SK-N-SH (cell line): ENCODE data around the gene PDLIM5. TPM values are rescaled to one million over a fixed set of nuclear protein-coding genes. Genes with fewer than 3 reads are reported as not detected.

Source experiments
- CTCF ChIA-PET: fragments of 300-600, 350-600 bp; formaldehyde crosslinking; extraction: SDS; loops from one replicate; lab custom pipeline; 2021; lab: Yijun Ruan, JAX
- POLR2A ChIA-PET: fragments of 350-600 bp; sonication (Branson Sonifier 250); formaldehyde crosslinking; extraction: SDS; loops from one replicate; lab custom pipeline; 2020; ENCODE audit warnings: antibody characterized with exemption, inconsistent platforms; lab: Yijun Ruan, JAX
- DNase-seq: peaks from one replicate; pipeline ENCODE4 v3.0.0; 2012
- H2AFZ ChIP-seq: fragments of 200-600 bp; sonication (generic); 2 replicates; pipeline ENCODE4 v1.8.1; 2016; ENCODE audit warnings: antibody characterized with exemption, mild to moderate bottlenecking, low read depth
- H3F3A ChIP-seq: fragments of 200-600 bp; sonication (generic); replicated peaks from 2 replicates; pipeline ENCODE3; 2016; ENCODE audit warnings: antibody characterized with exemption, mild to moderate bottlenecking; ENCODE audit not compliant: insufficient read depth
- H3K27ac ChIP-seq, 2 experiments: fragments of 200-500 bp in 1 of 2; fragments of 200-600 bp in 1 of 2; sonication (Bioruptor generic) in 1 of 2; sonication (generic), shearing (Covaris generic) in 1 of 2; 2 replicates each; pipeline versions ENCODE4 v1.5.1 to v1.6.1; 2014 to 2016; ENCODE audit warnings: low read depth in 2 of 2, inconsistent platforms in 1 of 2, low read length in 1 of 2, mild to moderate bottlenecking in 1 of 2, mixed read lengths in 1 of 2
- H3K27me3 ChIP-seq: fragments of 200-600 bp; sonication (generic), shearing (Covaris generic); 2 replicates; pipeline ENCODE4 v1.6.1; 2016; ENCODE audit warnings: mixed run types; ENCODE audit not compliant: insufficient read depth
- H3K36me3 ChIP-seq, 2 experiments: fragments of 200-500 bp in 1 of 2; fragments of 200-600 bp in 1 of 2; sonication (Bioruptor generic) in 1 of 2; sonication (generic) in 1 of 2; replicated peaks in 1 of 2; 2 replicates each; pipeline versions ENCODE3 to v1.5.1; 2014 to 2016; ENCODE audit warnings: low read length in 1 of 2, mild to moderate bottlenecking in 1 of 2; ENCODE audit not compliant: insufficient read depth in 2 of 2, control insufficient read depth in 1 of 2
- H3K4me1 ChIP-seq, 2 experiments: fragments of 200-500 bp in 1 of 2; fragments of 200-600 bp in 1 of 2; sonication (Bioruptor generic) in 1 of 2; sonication (generic), shearing (Covaris generic) in 1 of 2; 2 replicates each; pipeline versions ENCODE4 v1.5.1 to v1.6.1; 2014 to 2016; ENCODE audit warnings: low read depth in 1 of 2, low read length in 1 of 2, mixed run types in 1 of 2; ENCODE audit not compliant: insufficient read depth in 2 of 2, control insufficient read depth in 1 of 2
- H3K4me2 ChIP-seq: fragments of 200-600 bp; sonication (generic), shearing (Covaris generic); 2 replicates; pipeline ENCODE4 v1.6.1; 2017; ENCODE audit warnings: mixed run types
- H3K4me3 ChIP-seq, 2 experiments: fragments of 200-500 bp in 1 of 2; fragments of 200-600 bp in 1 of 2; sonication (Bioruptor generic) in 1 of 2; sonication (generic), shearing (Covaris generic) in 1 of 2; 2 replicates each; pipeline versions ENCODE4 v1.5.1 to v1.8.1; 2014 to 2016; ENCODE audit warnings: low read depth in 2 of 2, inconsistent platforms in 1 of 2, low read length in 1 of 2, mild to moderate bottlenecking in 1 of 2, mixed read lengths in 1 of 2, moderate library complexity in 1 of 2
- H3K79me2 ChIP-seq: fragments of 200-600 bp; sonication (generic); 2 replicates; pipeline ENCODE4 v1.8.1; 2017; ENCODE audit warnings: mild to moderate bottlenecking; ENCODE audit not compliant: insufficient read depth
- H3K9ac ChIP-seq: fragments of 200-600 bp; sonication (generic); 2 replicates; pipeline ENCODE4 v1.6.1; 2017; ENCODE audit warnings: mixed run types
- H3K9me2 ChIP-seq: fragments of 200-600 bp; sonication (generic); 2 replicates; pipeline ENCODE4 v1.6.1; 2017; ENCODE audit warnings: mixed run types
- H3K9me3 ChIP-seq: fragments of 200-600 bp; sonication (generic); 2 replicates; pipeline ENCODE4 v1.6.1; 2017; ENCODE audit warnings: mixed run types, mild to moderate bottlenecking, moderate library complexity
- H4K20me1 ChIP-seq: fragments of 200-600 bp; sonication (generic); 2 replicates; pipeline ENCODE4 v1.6.1; 2017; ENCODE audit warnings: mild to moderate bottlenecking, mixed run types; ENCODE audit not compliant: insufficient read depth
- CHD2 ChIP-seq: fragments of 150-350 bp; IDR thresholded peaks from 2 replicates; pipeline ENCODE4 v1.6.1; 2018; ENCODE audit warnings: low read length; ENCODE audit not compliant: partially characterized antibody
- EZH2phosphoT487 ChIP-seq: fragments of 200-600 bp; sonication (generic); IDR thresholded peaks from 2 replicates; pipeline ENCODE4 v1.6.1; 2017; ENCODE audit warnings: low read depth, mixed run types, mild to moderate bottlenecking, antibody characterized with exemption, moderate library complexity, borderline replicate concordance
- FOXJ3 ChIP-seq: sonication (generic); formaldehyde crosslinking; IDR thresholded peaks from 2 replicates; pipeline ENCODE4 v1.5.1; 2020; ENCODE audit warnings: mild to moderate bottlenecking, missing genetic modification reagents
- FOXM1 ChIP-seq: IDR thresholded peaks from 2 replicates; pipeline ENCODE4 v1.4.0; 2012; ENCODE audit warnings: low read depth, mild to moderate bottlenecking
- GABPA ChIP-seq: IDR thresholded peaks from 2 replicates; pipeline ENCODE4 v1.4.0; 2012; ENCODE audit warnings: low read depth, mild to moderate bottlenecking
- MXI1 ChIP-seq: IDR thresholded peaks from 2 replicates; pipeline ENCODE4 v1.6.1; 2012; ENCODE audit warnings: mild to moderate bottlenecking, low read depth, low read length, improper control_type of control experiment
- NFIC ChIP-seq: IDR thresholded peaks from 2 replicates; pipeline ENCODE4 v1.4.0; 2012; ENCODE audit warnings: borderline replicate concordance
- NRF1 ChIP-seq: IDR thresholded peaks from 2 replicates; pipeline ENCODE4 v1.6.1; 2012; ENCODE audit warnings: low read depth, mild to moderate bottlenecking, low read length
- RAD21 ChIP-seq: IDR thresholded peaks from 2 replicates; pipeline ENCODE4 v1.6.1; 2012; ENCODE audit warnings: mild to moderate bottlenecking, low read length
- SIN3A ChIP-seq: IDR thresholded peaks from 2 replicates; pipeline ENCODE4 v1.6.1; 2012; ENCODE audit warnings: low read depth, mild to moderate bottlenecking, low read length, moderate library complexity, borderline replicate concordance
- SMC3 ChIP-seq: IDR thresholded peaks from 2 replicates; pipeline ENCODE4 v1.6.1; 2012; ENCODE audit warnings: low read depth, low read length, improper control_type of control experiment
- TAF1 ChIP-seq: IDR thresholded peaks from 2 replicates; pipeline ENCODE4 v1.6.1; 2012; ENCODE audit warnings: low read depth, mild to moderate bottlenecking, low read length, moderate library complexity, borderline replicate concordance
- YY1 ChIP-seq: IDR thresholded peaks from 2 replicates; pipeline ENCODE4 v1.4.0; 2012; ENCODE audit warnings: low read depth, mild to moderate bottlenecking
- WGBS: methylation state at CpG from one replicate; pipeline ENCODE4 v1.1.6; 2017; ENCODE audit warnings: low lambda C conversion rate; 5-methylcytosine and 5-hydroxymethylcytosine counted together
- polyA plus RNA-seq, 3 experiments: library from polyadenylated mRNA; depleted of rRNA; stranded (reverse); fragments of >200 nt; gene quantifications; 2 replicates each; pipeline ENCODE4 v1.2.3, GENCODE V29; 2012
- TF ChIP-seq, protein P1 (sequence below): fragments of 200-600 bp; sonication (generic); IDR thresholded peaks from 2 replicates; pipeline ENCODE4 v1.6.1; 2017; ENCODE audit warnings: antibody characterized with exemption, mild to moderate bottlenecking, moderate library complexity
- TF ChIP-seq, protein P2 (sequence below): IDR thresholded peaks from 2 replicates; pipeline ENCODE4 v1.6.1; 2012; ENCODE audit warnings: mild to moderate bottlenecking, low read depth, low read length, moderate library complexity
- TF ChIP-seq, protein P3 (sequence below): IDR thresholded peaks from 2 replicates; pipeline ENCODE4; 2012

Gene PDLIM5
- polyA plus RNA-seq, 1 of the 3 experiments (the other 2 are of a cell fraction), result 36.7 TPM

DNA sequence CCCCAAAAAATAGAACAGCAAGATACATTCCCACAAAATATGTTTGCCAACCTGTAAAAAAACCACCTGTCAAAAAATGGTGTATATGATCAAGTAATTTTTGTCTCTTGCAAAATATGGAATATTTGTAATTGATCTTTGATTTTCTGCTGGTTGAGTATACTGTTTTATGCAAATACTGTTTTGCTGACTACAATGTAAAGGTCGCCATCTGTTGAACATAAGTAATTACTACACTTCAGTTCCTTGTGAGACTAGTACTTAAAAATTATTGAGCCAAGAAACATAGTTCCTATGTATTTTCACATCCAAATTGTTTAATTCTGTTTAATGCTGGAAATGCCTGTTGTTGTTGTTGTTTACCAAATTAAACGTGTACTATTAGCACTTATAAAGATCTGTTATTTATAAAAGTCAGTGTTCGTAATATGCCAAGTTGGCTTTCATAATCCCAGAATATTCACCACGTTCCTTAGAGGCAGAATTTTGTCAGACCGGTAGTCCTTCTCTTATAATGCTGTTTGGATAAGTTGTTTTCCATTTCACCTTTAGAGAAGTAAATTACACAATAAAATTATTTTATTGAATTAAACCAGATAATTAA lies 144.2 kb downstream of the PDLIM5 start:
- DNase-seq, result peak; percentile 42
- H4K20me1 ChIP-seq, result no peaks in the 10 kb centered on the region
- peaks cover 13% of the 10 kb centered on the region for H3K79me2 ChIP-seq
- H3K36me3 ChIP-seq, result peaks cover 0 to 54% of the 10 kb centered on the region in 2 experiments
- CTCF ChIA-PET, result interaction anchor here (0.6 to 1.6 kb wide), 7 partner anchors 18 to 291 kb away, joined by 3 to 13 read pairs (median 3); no protein-coding TSS in a partner anchor
- no peak overlapping the region for H3K4me2 ChIP-seq
- POLR2A ChIA-PET, result no interaction called here
- H2AFZ ChIP-seq, result no peak overlapping the region
- H3K9ac ChIP-seq, result no peak overlapping the region
- no peak overlapping the region for H3K27ac ChIP-seq
- 59% methylated on average over 5 of the region's 5 CpGs for WGBS
- H3K9me3 ChIP-seq, result no peaks in the 10 kb centered on the region
- TF ChIP-seq FOXM1 (no peak), MXI1 (no peak), NFIC (no peak), RAD21 (peak; percentile 92), YY1 (no peak), SMC3 (peak; percentile 79)
- TF ChIP-seq, protein P1, sequence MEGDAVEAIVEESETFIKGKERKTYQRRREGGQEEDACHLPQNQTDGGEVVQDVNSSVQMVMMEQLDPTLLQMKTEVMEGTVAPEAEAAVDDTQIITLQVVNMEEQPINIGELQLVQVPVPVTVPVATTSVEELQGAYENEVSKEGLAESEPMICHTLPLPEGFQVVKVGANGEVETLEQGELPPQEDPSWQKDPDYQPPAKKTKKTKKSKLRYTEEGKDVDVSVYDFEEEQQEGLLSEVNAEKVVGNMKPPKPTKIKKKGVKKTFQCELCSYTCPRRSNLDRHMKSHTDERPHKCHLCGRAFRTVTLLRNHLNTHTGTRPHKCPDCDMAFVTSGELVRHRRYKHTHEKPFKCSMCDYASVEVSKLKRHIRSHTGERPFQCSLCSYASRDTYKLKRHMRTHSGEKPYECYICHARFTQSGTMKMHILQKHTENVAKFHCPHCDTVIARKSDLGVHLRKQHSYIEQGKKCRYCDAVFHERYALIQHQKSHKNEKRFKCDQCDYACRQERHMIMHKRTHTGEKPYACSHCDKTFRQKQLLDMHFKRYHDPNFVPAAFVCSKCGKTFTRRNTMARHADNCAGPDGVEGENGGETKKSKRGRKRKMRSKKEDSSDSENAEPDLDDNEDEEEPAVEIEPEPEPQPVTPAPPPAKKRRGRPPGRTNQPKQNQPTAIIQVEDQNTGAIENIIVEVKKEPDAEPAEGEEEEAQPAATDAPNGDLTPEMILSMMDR, result peak; percentile 81
- TF ChIP-seq, all 33 proteins: peak for 3
- Histone ChIP-seq H3K9me2 (no peaks in the 10 kb centered on the region), H3K4me3 (no peak overlapping the region), H3K27me3 (no peaks in the 10 kb centered on the region), H3F3A (peaks cover 13% of the 10 kb centered on the region), H3K4me1 (peaks cover 0 to 10% of the 10 kb centered on the region in 2 experiments; a peak in 1 of 4 replicates)

DNA sequence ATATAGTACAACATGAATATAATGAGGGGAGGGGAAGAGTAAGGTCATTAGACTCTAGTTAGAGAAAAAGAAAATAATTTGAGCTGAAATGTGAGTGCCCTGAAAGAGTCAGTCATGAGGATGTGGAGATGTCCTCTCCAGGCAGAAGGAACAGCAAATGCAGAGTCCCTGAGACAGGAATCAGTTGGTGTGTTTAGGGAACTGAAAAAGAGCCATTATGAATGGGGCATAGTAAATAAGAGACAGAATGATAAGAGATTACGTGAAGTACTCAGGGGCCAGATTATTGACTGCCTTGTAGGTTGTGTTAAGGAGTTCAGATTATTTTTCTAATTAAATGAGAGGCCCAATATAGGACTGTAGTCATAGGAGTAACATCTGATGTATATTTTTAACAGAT lies 147.0 kb downstream of the PDLIM5 start:
- Histone ChIP-seq H3K4me2 (no peak overlapping the region), H3K4me3 (no peak overlapping the region), H4K20me1 (peaks cover 3% of the 10 kb centered on the region; the same call in 1 of the 2 replicates), H3K9me2 (no peaks in the 10 kb centered on the region), H2AFZ (no peak overlapping the region), H3K9me3 (no peaks in the 10 kb centered on the region), H3K9ac (no peak overlapping the region), H3K4me1 (peaks cover 5 to 14% of the 10 kb centered on the region in 2 experiments; a peak in 2 of 4 replicates), H3F3A (peaks cover 30% of the 10 kb centered on the region), H3K27me3 (no peaks in the 10 kb centered on the region), H3K36me3 (peaks cover 0 to 34% of the 10 kb centered on the region in 2 experiments), H3K79me2 (peaks cover 12% of the 10 kb centered on the region), H3K27ac (no peak overlapping the region)
- 100% methylated on average over 1 of the region's 1 CpG for WGBS
- ChIA-PET POLR2A (no interaction called here), CTCF (interaction anchor here (0.6 to 1.8 kb wide), 3 partner anchors 192 to 294 kb away, joined by 3 to 5 read pairs (median 4); no protein-coding TSS in a partner anchor)
- DNase-seq, result no peak
- TF ChIP-seq, protein P2, sequence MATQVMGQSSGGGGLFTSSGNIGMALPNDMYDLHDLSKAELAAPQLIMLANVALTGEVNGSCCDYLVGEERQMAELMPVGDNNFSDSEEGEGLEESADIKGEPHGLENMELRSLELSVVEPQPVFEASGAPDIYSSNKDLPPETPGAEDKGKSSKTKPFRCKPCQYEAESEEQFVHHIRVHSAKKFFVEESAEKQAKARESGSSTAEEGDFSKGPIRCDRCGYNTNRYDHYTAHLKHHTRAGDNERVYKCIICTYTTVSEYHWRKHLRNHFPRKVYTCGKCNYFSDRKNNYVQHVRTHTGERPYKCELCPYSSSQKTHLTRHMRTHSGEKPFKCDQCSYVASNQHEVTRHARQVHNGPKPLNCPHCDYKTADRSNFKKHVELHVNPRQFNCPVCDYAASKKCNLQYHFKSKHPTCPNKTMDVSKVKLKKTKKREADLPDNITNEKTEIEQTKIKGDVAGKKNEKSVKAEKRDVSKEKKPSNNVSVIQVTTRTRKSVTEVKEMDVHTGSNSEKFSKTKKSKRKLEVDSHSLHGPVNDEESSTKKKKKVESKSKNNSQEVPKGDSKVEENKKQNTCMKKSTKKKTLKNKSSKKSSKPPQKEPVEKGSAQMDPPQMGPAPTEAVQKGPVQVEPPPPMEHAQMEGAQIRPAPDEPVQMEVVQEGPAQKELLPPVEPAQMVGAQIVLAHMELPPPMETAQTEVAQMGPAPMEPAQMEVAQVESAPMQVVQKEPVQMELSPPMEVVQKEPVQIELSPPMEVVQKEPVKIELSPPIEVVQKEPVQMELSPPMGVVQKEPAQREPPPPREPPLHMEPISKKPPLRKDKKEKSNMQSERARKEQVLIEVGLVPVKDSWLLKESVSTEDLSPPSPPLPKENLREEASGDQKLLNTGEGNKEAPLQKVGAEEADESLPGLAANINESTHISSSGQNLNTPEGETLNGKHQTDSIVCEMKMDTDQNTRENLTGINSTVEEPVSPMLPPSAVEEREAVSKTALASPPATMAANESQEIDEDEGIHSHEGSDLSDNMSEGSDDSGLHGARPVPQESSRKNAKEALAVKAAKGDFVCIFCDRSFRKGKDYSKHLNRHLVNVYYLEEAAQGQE, result no peak
- TF ChIP-seq NRF1, result no peak
- TF ChIP-seq SMC3, result no peak
- TF ChIP-seq FOXJ3, result no peak
- no peak for TF ChIP-seq CHD2
- TF ChIP-seq, protein P3, sequence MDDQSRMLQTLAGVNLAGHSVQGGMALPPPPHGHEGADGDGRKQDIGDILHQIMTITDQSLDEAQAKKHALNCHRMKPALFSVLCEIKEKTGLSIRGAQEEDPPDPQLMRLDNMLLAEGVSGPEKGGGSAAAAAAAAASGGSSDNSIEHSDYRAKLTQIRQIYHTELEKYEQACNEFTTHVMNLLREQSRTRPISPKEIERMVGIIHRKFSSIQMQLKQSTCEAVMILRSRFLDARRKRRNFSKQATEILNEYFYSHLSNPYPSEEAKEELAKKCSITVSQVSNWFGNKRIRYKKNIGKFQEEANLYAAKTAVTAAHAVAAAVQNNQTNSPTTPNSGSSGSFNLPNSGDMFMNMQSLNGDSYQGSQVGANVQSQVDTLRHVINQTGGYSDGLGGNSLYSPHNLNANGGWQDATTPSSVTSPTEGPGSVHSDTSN, result no peak
- no peak for TF ChIP-seq TAF1
- no peak for TF ChIP-seq FOXM1
- no peak for TF ChIP-seq EZH2phosphoT487
- TF ChIP-seq, protein P1, result no peak
- no peak for TF ChIP-seq SIN3A
- TF ChIP-seq GABPA, result no peak
